HT1080 (cell line): ENCODE measurements around the gene GOLGA6C. TPM values are rescaled to one million over a fixed set of nuclear protein-coding genes. Genes with fewer than 3 reads are reported as not detected.
"Not testable (repeated sequence)": the region's sequence is repeated elsewhere in the genome, so short reads cannot be mapped to it uniquely, and the experiment has no call there.

Source experiments
- DNase-seq: peaks from one replicate; pipeline ENCODE4 v3.0.0-alpha.2; 2015; ENCODE audit warnings: low read depth
- polyA plus RNA-seq, 2 experiments: library from polyadenylated mRNA; depleted of rRNA; stranded (reverse); fragments of >200 nt; gene quantifications; 2 replicates each; pipeline ENCODE4 v1.2.3, GENCODE V29; 2015
- total RNA-seq: library from RNA; depleted of rRNA; stranded (reverse); fragments of >200 nt; shearing (Covaris generic); gene quantifications from 2 replicates; pipeline ENCODE4 v1.2.3, GENCODE V29; 2014; rRNA removed

The GOLGA6C gene, protein sequence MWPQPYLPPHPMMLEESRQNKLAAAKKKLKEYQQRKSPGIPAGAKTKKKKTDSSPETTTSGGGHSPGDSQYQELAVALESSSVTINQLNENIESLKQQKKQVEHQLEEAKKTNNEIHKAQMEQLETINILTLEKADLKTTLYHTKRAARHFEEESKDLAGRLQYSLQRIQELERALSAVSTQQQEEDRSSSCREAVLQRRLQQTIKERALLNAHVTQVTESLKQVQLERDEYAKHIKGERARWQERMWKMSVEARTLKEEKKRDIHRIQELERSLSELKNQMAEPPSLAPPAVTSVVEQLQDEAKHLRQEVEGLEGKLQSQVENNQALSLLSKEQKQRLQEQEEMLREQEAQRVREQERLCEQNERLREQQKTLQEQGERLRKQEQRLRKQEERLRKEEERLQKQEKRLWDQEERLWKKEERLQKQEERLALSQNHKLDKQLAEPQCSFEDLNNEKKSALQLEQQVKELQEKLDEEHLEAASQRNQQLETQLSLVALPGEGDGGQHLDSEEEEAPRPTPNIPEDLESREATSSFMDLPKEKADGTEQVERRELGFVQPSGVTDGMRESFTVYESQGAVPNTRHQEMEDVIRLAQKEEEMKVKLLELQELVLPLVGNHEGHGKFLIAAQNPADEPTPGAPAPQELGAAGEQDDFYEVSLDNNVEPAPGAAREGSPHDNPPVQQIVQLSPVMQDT
- total RNA-seq, result not detected in 2 replicates
- polyA plus RNA-seq (2015; cell fraction: cytosol; rRNA removed), result not detected in 2 replicates
- not detected in 2 replicates for polyA plus RNA-seq (2015; cell fraction: nucleus; rRNA removed)

GRCh38 chr15:75258034-75258433, at the start of gene GOLGA6C:
GOLGA6C (plus strand) TSS chr15:75258334; CDS start chr15:75258599, 265 bp downstream.
- not testable (repeated sequence) for DNase-seq

DNA sequence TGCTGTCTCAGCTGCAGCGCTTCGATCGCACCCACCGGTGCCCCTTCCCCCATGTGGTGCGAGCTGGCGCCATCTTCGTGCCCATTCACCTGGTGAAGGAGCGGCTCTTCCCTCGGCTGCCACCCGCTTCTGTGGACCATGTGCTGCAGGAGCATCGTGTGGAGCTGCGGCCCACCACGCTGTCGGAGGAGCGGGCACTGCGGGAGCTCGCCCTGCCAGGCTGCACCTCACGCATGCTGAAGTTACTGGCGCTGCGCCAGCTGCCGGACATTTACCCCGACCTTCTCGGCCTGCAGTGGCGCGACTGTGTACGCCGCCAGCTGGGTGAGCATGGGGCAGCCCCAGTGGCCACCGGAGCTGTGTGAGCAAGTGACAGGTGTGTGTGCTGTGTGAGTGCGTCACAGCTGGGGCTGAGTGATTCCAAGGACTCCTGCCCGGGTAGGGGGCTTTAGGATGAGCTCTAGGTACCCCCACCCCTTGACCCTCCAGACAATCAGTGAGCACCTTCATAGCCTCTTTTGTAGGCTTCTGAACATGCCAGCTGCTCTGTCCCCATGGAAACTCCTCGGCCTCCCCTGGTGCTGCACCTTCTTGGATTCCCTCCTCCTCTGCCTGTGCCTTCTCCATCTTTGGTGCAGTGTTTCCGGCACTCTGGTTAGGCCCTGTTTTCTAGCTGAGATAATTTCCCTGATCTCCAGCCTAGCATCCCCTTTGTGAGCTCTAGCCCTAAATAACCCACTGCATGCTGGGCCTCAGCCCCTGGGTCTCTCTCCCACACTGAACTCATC, 49.4 kb upstream of the GOLGA6C start:
- no peak for DNase-seq

- DNase-seq, result no peak
These were observed 48.9 kb upstream of the GOLGA6C start for GRCh38 chr15:75209289-75209676.

DNA sequence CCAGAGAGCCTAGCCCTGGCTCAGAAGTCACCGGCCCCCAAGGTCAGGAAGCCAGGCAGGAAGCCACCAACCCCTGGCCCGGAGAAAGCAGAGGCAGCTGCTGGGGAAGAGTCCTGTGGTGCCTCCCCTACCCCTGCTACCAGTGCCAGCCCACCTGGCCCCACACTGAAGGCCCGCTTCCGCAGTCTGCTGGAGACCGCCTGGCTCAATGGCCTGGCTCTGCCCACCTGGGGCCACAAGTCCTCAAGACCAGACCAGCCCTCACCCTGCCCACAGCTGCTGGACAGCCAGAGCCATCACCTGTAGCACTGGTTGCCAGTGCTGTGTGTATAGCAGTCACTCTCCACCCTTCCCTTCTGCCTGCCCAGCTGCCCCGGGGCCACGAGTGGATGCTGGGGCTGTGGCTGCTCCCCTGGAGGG, 47.3 kb upstream of the GOLGA6C start:
- no peak for DNase-seq

- DNase-seq, result no peak
These were observed 46.5 kb upstream of the GOLGA6C start for GRCh38 chr15:75211436-75212199.

- DNase-seq, result no peak
These were observed 45.8 kb upstream of the GOLGA6C start for GRCh38 chr15:75212200-75212858.

DNA sequence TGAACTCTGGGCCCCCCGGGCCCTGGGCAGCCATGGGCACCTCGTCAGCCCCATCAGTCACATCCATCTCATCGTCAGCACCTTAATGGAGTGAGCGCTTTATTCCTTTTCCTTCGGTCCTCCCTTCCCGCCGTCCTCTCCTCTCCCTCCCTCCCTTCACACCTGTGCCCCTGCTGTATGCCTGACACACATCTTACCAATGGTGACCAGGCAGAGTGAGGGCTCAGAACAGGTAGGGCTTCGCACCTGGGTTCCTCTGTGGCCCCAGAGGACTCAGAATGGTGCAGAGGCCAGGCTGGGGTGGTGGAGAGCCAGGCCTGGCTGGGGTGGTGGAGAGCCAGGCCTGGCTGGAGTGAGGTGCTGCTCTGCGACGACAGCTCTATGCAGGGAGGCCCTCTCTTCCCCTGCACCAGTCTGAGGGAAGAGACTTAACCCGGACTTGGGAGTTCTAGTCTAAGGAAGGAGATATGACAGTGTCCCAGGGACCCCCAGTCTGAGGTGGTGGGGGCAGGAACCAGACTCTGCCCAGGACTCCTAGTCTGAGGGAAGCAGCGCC, 44.8 kb upstream of the GOLGA6C start:
- DNase-seq, result no peak

DNA sequence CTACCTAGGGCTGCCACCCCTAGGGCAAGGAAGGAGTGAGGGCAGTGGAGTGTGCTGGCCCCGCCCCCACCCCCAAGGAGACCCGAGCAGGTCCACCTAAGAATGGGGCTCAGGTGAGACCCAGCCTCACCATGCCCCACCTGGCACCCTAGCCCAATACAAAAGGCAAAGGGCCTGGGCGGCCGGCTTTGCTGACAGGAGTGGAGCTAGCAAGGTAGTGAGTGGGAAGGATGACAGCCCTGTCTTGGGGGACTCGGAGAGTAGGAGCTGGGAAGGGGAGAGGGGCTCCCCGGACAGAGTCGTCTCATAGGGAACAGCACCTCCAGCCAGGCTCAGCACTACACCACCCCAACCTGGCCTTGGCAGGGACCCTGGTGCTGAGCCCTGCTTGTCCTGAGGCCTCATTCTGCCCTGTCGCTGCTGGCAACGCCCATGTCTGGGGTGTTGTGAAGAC, 44.3 kb upstream of the GOLGA6C start:
- no peak for DNase-seq

GRCh38 chr15:75214293-75215096, 43.6 kb upstream of the GOLGA6C start:
- DNase-seq, result no peak

DNA sequence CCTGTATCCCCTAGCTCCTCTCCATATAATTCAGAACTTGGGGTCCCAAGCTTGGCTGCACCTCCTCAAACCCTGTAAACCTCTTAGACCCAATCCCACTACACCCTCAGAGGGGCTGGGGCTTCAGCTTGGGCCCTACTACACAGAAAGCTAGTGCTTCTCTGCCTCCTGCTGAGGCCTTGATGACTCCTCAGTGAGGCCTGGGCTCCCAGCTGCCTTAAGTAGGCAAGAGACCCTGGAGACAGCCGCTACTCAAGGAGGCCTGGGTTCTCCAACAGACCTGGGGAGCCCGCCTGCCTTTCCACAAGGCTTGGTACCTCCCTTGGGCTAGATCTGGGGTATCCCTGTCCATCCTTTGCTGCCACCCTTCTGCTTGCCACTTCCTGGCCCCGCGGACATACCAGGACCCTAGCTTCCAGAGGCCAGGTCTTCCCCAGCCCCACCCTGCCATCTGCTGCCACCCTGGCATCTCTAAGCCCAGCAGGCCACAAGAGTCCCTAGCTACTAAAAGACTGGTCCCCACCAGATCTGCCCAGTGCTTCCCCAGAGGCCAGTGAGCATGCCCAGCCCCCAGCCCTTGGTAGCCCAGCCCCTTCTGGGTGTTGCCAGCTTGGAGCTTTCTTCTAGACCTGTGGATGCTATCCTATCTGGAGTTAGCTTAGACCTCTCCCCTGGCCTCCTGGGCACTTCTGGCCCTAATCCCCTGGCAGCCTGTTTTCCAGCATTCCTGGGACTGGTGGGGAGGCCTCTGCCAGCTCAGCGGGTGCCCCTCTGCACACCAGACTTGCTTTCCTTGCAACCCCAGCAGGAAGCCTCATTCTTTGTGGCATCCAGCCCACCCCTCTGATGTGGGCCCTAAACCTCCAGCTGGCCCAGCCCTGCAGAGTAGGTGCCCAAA, 42.8 kb upstream of the GOLGA6C start:
- DNase-seq, result no peak

GRCh38 chr15:75217012-75217411, 41.1 kb upstream of the GOLGA6C start:
- no peak for DNase-seq

- not testable (repeated sequence) for DNase-seq
These were observed 40.6 kb upstream of the GOLGA6C start for GRCh38 chr15:75217574-75217973.

DNA sequence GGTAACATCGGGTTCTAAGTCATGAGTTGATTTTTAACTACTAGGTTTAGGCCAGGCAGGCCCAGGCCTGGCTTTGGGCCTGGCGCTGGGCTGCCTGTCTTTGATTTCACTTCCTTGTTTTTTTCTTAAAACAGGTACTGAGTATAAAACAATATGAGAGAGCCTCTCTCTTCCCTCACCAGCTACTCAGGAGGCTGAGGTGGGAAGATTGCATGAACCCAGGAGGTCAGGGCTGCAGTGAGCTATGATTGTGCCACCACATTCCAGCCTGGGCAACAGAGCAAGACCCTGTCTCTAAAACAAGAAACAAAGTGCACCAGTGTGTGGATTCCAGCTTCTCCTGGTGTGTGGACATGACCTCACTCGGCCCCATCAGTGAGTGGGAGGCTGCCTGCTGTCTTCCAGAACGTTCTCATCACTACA, 38.6 kb upstream of the GOLGA6C start:
- not testable (repeated sequence) for DNase-seq

DNA sequence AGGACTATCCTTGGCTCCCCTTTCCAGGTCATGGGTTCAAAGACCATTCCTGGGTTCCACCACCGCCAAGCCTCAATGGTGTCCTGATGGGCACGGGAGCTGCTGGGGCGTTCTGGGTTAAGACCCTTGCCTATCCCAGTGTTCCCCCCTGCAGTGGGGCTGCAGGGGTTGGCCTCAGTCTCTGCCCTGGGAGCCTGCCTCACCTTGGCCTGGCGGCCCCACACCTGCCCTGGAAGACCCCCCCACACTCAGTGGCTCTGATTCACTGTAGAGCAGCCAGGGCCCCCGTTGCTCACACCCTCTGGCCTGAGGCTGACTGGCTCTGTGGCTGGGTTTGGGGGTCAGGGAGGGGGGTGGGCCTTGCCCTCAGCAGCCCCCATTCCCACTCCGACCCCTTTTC, 34.4 kb upstream of the GOLGA6C start:
- no peak for DNase-seq

GRCh38 chr15:75224281-75224680, 33.9 kb upstream of the GOLGA6C start:
- DNase-seq, result no peak

DNA sequence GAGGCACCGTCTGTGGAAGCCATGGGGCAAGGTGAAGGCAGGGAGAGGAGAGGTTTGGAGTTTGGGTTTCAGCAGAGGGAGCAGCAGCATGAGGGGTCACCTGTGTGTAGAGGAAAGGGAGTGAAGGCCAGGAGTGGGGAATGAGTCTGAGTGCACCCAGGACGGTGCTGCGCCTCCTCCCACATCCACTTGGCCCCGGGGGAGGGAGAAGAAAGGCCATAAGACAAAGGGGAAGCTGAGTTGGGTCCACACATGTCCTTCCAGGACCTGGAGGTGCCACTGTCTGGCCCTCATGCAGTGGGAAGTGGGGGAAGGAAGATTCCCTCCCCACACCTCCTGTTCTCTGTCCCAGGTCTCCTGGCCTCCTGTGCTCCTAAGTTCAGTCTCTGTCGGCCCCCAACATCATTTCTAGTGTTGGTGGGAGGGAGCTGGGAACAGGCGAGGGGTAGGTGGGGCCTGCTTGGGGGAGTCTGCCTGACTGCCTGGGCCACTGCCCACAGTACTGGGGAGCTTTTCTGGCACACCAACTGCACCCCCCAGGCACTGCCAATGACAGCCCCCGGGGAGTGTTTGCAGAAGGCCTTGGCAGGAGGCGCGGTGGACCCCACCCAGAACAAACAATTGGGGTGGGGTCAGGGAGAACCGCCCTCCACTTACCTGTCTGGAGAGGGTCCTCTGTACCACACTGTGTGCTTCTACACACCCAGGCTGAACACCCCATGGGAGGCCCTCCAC, 32.9 kb upstream of the GOLGA6C start:
- DNase-seq, result not testable (repeated sequence)
